ENCODE measurements around the gene KRABD2.
"Not testable (repeated sequence)": the region's sequence is repeated elsewhere in the genome, so short reads cannot be mapped to it uniquely, and the experiment has no call there.

The KRABD2 gene

GRCh38 chr17:8353736-8354135 is 22.8 kb downstream of the KRABD2 start:
- Histone ChIP-seq H3K79me2 (ENCODE audit: insufficient read depth, low read length) (no peaks in the 10 kb centered on the region), H3K27ac (ENCODE audit: low read depth, low read length) (no peak overlapping the region), H3K9me2 (ENCODE audit: insufficient read depth) (no peaks in the 10 kb centered on the region), H3K27me3 (ENCODE audit: insufficient read depth, low read length) (no peaks in the 10 kb centered on the region), H3K4me2 (ENCODE audit: low read length) (no peak overlapping the region), H3K9me3 (ENCODE audit: control insufficient read depth in 1 of 2, insufficient read depth in 1 of 2, low read depth in 1 of 2, low read length in 2 of 2) (no peaks in the 10 kb centered on the region), H3K4me3 (replicated peaks in 1 of 2; ENCODE audit: low read depth in 1 of 2, low read length in 2 of 2) (no peak overlapping the region), H4K20me1 (ENCODE audit: insufficient read depth) (no peaks in the 10 kb centered on the region), H2AFZ (ENCODE audit: low read depth, low read length, poor library complexity, severe bottlenecking) (no peak overlapping the region), H3K36me3 (ENCODE audit: control insufficient read depth in 1 of 2, insufficient read depth in 2 of 2, low read length in 2 of 2) (no peaks in the 10 kb centered on the region), H3K4me1 (ENCODE audit: control insufficient read depth in 1 of 2, insufficient read depth in 2 of 2, low read length in 2 of 2) (no peaks in the 10 kb centered on the region), H3K9ac (ENCODE audit: low read length) (no peak overlapping the region)
- no peak for TF ChIP-seq SP1 (IDR thresholded peaks at IDR 0.05; ENCODE audit: low read depth)
- TF ChIP-seq POLR2A (IDR thresholded peaks at IDR 0.05; ENCODE audit: borderline replicate concordance, extremely low read depth, insufficient read depth, insufficient read length), result no peak
- TF ChIP-seq RAD21 (IDR thresholded peaks at IDR 0.05; ENCODE audit: low read depth), result no peak
- TF ChIP-seq ZFX (IDR thresholded peaks at IDR 0.05), result no peak
- TF ChIP-seq JUND (IDR thresholded peaks at IDR 0.05), result no peak
- no peak for TF ChIP-seq SIN3A (IDR thresholded peaks at IDR 0.05; ENCODE audit: low read depth)
- no TSS peak for BruUV-seq (replicated peaks)
- intact Hi-C loops (cut with micrococcal nuclease), result no loop called here
- CTCF ChIA-PET, result no interaction called here
- DNase-seq (ENCODE audit: low read depth, low spot score) (no peak), ATAC-seq (no peak)
- POLR2A ChIA-PET, result no interaction called here
- RAD21 ChIA-PET (ENCODE audit: low non-redundant PET in 1 of 2, low total read pairs in 2 of 2, uncharacterized antibody in 2 of 2, unreplicated experiment in 2 of 2), result no interaction called here

GRCh38 chr17:8350339-8350738 is 26.2 kb downstream of the KRABD2 start:
- Histone ChIP-seq H3K4me2 (ENCODE audit: low read length) (no peak overlapping the region), H3K4me1 (ENCODE audit: control insufficient read depth in 1 of 2, insufficient read depth in 2 of 2, low read length in 2 of 2) (no peaks in the 10 kb centered on the region), H4K20me1 (ENCODE audit: insufficient read depth) (no peaks in the 10 kb centered on the region), H3K27ac (ENCODE audit: low read depth, low read length) (no peak overlapping the region), H3K4me3 (replicated peaks in 1 of 2; ENCODE audit: low read depth in 1 of 2, low read length in 2 of 2) (no peak overlapping the region), H3K27me3 (ENCODE audit: insufficient read depth, low read length) (peaks cover 5% of the 10 kb centered on the region; the same call in 1 of the 2 replicates), H3K9me3 (ENCODE audit: control insufficient read depth in 1 of 2, insufficient read depth in 1 of 2, low read depth in 1 of 2, low read length in 2 of 2) (no peaks in the 10 kb centered on the region), H3K36me3 (ENCODE audit: control insufficient read depth in 1 of 2, insufficient read depth in 2 of 2, low read length in 2 of 2) (no peaks in the 10 kb centered on the region), H3K9ac (ENCODE audit: low read length) (no peak overlapping the region), H3K9me2 (ENCODE audit: insufficient read depth) (no peaks in the 10 kb centered on the region), H3K79me2 (ENCODE audit: insufficient read depth, low read length) (no peaks in the 10 kb centered on the region), H2AFZ (ENCODE audit: low read depth, low read length, poor library complexity, severe bottlenecking) (no peak overlapping the region)
- ChIA-PET RAD21 (ENCODE audit: low non-redundant PET in 1 of 2, low total read pairs in 2 of 2, uncharacterized antibody in 2 of 2, unreplicated experiment in 2 of 2) (no interaction called here), CTCF (no interaction called here), POLR2A (interaction anchor here (0.9 kb wide), 1 partner anchor 12 kb away, joined by 4 read pairs; no protein-coding TSS in a partner anchor)
- DNase-seq (ENCODE audit: low read depth, low spot score), result no peak
- TF ChIP-seq ZNF274 (IDR thresholded peaks at IDR 0.05; ENCODE audit: low read depth, low read length) (no peak), ZBTB33 (IDR thresholded peaks at IDR 0.05; ENCODE audit: extremely low read depth, insufficient replicate concordance, low read length) (no peak), EZH2phosphoT487 (IDR thresholded peaks at IDR 0.05; ENCODE audit: borderline replicate concordance) (no peak), ATF3 (IDR thresholded peaks at IDR 0.05) (no peak), FOSL1 (IDR thresholded peaks at IDR 0.05; ENCODE audit: low read depth) (no peak), RAD21 (IDR thresholded peaks at IDR 0.05; ENCODE audit: low read depth) (no peak)
- no TSS peak for BruUV-seq (replicated peaks)
- intact Hi-C loops (cut with micrococcal nuclease), result no loop called here
- no peak for ATAC-seq

GRCh38 chr17:8347001-8347400 is 29.5 kb downstream of the KRABD2 start:
- POLR2A ChIA-PET; RAD21 ChIA-PET (ENCODE audit: low non-redundant PET in 1 of 2, low total read pairs in 2 of 2, uncharacterized antibody in 2 of 2, unreplicated experiment in 2 of 2); H3K9me2 ChIP-seq (ENCODE audit: insufficient read depth); H3K36me3 ChIP-seq (ENCODE audit: control insufficient read depth in 1 of 2, insufficient read depth in 2 of 2, low read length in 2 of 2); H3K9ac ChIP-seq (ENCODE audit: low read length); CTCF ChIA-PET; BruUV-seq (replicated peaks); H3K4me1 ChIP-seq (ENCODE audit: control insufficient read depth in 1 of 2, insufficient read depth in 2 of 2, low read length in 2 of 2); ATAC-seq; H2AFZ ChIP-seq (ENCODE audit: low read depth, low read length, poor library complexity, severe bottlenecking); DNase-seq (ENCODE audit: low read depth, low spot score); H3K27me3 ChIP-seq (ENCODE audit: insufficient read depth, low read length); H3K9me3 ChIP-seq (ENCODE audit: control insufficient read depth in 1 of 2, insufficient read depth in 1 of 2, low read depth in 1 of 2, low read length in 2 of 2); H3K27ac ChIP-seq (ENCODE audit: low read depth, low read length); H4K20me1 ChIP-seq (ENCODE audit: insufficient read depth); H3K4me3 ChIP-seq (replicated peaks in 1 of 2; ENCODE audit: low read depth in 1 of 2, low read length in 2 of 2); H3K79me2 ChIP-seq (ENCODE audit: insufficient read depth, low read length); intact Hi-C loops (cut with micrococcal nuclease); H3K4me2 ChIP-seq (ENCODE audit: low read length): not testable (repeated sequence)
